DND-41 (cell line): Measurements from ENCODE around the gene NTM.

ENCODE experiments used
- ATAC-seq: fragments of 200-7000 bp; cut with Tn5 transposase; 3 replicates; pipeline ENCODE4 v1.9.1; 2021; ENCODE audit warnings: low read depth; ENCODE audit not compliant: insufficient read depth
- DNase-seq: peaks from one replicate; pipeline ENCODE4 v3.0.0-alpha.2; 2020
- H2AFZ ChIP-seq: 2 replicates; pipeline ENCODE4 v1.6.0; 2012; ENCODE audit warnings: low read depth, low read length
- H3K27ac ChIP-seq: 2 replicates; pipeline ENCODE4 v1.5.1; 2012; ENCODE audit warnings: low read length, inconsistent platforms
- H3K27me3 ChIP-seq: fragments of 200-600 bp; sonication (generic); 2 replicates; pipeline ENCODE4 v1.6.0; 2012; ENCODE audit warnings: low read length, mild to moderate bottlenecking, inconsistent platforms; ENCODE audit not compliant: insufficient read depth, poor library complexity
- H3K36me3 ChIP-seq: 2 replicates; pipeline ENCODE4 v1.5.1; 2012; ENCODE audit warnings: low read length, inconsistent platforms; ENCODE audit not compliant: insufficient read depth
- H3K4me1 ChIP-seq: 2 replicates; pipeline ENCODE4 v1.5.1; 2012; ENCODE audit warnings: mild to moderate bottlenecking, low read length; ENCODE audit not compliant: insufficient read depth
- H3K4me2 ChIP-seq: 2 replicates; pipeline ENCODE4 v1.6.0; 2012; ENCODE audit warnings: mild to moderate bottlenecking, moderate library complexity, low read length, inconsistent platforms; ENCODE audit not compliant: insufficient read depth
- H3K4me3 ChIP-seq, 2 experiments: fragments of 200-600 bp in 1 of 2; shearing (Covaris generic) in 1 of 2; 2 replicates each; pipeline ENCODE4 v1.5.1; 2012 to 2016; ENCODE audit warnings: inconsistent platforms in 2 of 2, low read length in 2 of 2, mild to moderate bottlenecking in 2 of 2, low read depth in 1 of 2, moderate library complexity in 1 of 2
- H3K79me2 ChIP-seq: 2 replicates; pipeline ENCODE4 v1.6.0; 2012; ENCODE audit warnings: low read length, inconsistent platforms; ENCODE audit not compliant: insufficient read depth
- H3K9ac ChIP-seq: 2 replicates; pipeline ENCODE4 v1.6.0; 2012; ENCODE audit warnings: low read depth, mild to moderate bottlenecking, inconsistent platforms, low read length, moderate library complexity
- H3K9me3 ChIP-seq: 2 replicates; pipeline ENCODE4 v1.5.1; 2012; ENCODE audit warnings: low read length, moderate library complexity, mild to moderate bottlenecking, inconsistent platforms; ENCODE audit not compliant: insufficient read depth, severe bottlenecking
- H4K20me1 ChIP-seq: 2 replicates; pipeline ENCODE4 v1.6.0; 2012; ENCODE audit warnings: low read length; ENCODE audit not compliant: insufficient read depth
- EZH2 ChIP-seq: IDR thresholded peaks from 3 replicates; pipeline ENCODE4 v1.6.1; 2012; ENCODE audit warnings: borderline replicate concordance, low read depth, mild to moderate bottlenecking, moderate library complexity, low read length, inconsistent platforms; ENCODE audit not compliant: severe bottlenecking
- TF ChIP-seq, protein P1 (sequence below): IDR thresholded peaks from 2 replicates; pipeline ENCODE4 v1.5.1; 2012; ENCODE audit warnings: borderline replicate concordance, low read length, moderate library complexity, mild to moderate bottlenecking; ENCODE audit not compliant: poor library complexity, severe bottlenecking; ENCODE audit errors: extremely low read depth

Gene NTM

GRCh38 chr11:131760091-131761061 lies 390.0 kb downstream of the NTM start:
- Histone ChIP-seq H3K4me2 (no peak overlapping the region), H3K9me3 (no peaks in the 10 kb centered on the region), H2AFZ (no peak overlapping the region), H3K79me2 (no peaks in the 10 kb centered on the region), H3K36me3 (no peaks in the 10 kb centered on the region), H3K4me3 (no peak overlapping the region), H3K27ac (no peak overlapping the region), H3K4me1 (no peaks in the 10 kb centered on the region), H3K27me3 (peaks cover 3% of the 10 kb centered on the region), H4K20me1 (no peaks in the 10 kb centered on the region), H3K9ac (no peak overlapping the region)
- TF ChIP-seq, protein P1, sequence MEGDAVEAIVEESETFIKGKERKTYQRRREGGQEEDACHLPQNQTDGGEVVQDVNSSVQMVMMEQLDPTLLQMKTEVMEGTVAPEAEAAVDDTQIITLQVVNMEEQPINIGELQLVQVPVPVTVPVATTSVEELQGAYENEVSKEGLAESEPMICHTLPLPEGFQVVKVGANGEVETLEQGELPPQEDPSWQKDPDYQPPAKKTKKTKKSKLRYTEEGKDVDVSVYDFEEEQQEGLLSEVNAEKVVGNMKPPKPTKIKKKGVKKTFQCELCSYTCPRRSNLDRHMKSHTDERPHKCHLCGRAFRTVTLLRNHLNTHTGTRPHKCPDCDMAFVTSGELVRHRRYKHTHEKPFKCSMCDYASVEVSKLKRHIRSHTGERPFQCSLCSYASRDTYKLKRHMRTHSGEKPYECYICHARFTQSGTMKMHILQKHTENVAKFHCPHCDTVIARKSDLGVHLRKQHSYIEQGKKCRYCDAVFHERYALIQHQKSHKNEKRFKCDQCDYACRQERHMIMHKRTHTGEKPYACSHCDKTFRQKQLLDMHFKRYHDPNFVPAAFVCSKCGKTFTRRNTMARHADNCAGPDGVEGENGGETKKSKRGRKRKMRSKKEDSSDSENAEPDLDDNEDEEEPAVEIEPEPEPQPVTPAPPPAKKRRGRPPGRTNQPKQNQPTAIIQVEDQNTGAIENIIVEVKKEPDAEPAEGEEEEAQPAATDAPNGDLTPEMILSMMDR = no peak
- no peak for TF ChIP-seq EZH2
- no peak for ATAC-seq
- no peak for DNase-seq

DNA sequence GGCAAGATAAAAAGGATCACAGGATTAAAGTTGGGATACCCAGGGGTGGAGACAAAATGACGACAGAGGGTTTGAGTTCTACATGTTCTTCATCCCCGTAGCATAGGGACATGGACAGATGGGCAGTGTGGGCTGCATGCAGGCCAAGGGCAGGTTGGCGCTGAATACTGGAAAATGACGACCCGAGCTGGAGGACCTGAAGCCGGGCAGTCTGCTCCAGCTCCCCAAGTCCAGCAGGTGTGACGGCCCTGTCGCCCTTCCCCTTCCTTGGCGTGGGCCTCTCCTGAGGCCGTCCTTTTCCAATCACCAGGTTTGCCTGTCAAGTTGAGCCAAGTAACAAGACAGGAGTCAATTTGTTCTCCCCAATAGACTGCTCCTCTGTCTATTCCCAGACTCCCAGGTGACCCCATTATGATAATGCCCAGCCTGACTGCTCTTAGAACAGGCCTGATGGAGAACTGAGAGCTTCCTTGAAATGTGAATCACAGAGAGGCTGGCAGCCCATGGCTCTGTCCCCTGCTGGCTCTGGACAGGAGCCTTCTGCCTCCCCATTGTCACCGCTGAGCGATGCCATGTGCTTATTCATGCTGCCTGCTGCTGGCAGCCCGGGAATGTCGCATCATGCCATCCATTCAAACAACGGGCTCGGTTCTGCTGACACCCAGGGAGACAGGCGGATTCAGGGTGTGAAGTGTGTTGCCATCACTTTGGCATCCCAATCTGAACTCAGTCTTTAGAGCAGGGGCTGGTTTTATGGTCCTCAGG lies 392.1 kb downstream of the NTM start:
- Histone ChIP-seq H3K79me2 (no peaks in the 10 kb centered on the region), H3K27ac (no peak overlapping the region), H2AFZ (no peak overlapping the region), H3K9me3 (no peaks in the 10 kb centered on the region), H3K27me3 (peaks cover 3% of the 10 kb centered on the region), H3K4me2 (no peak overlapping the region), H3K36me3 (no peaks in the 10 kb centered on the region), H3K9ac (no peak overlapping the region), H3K4me3 (no peak overlapping the region), H4K20me1 (no peaks in the 10 kb centered on the region), H3K4me1 (no peaks in the 10 kb centered on the region)
- DNase-seq = no peak
- no peak for ATAC-seq
- TF ChIP-seq EZH2 = no peak
- TF ChIP-seq, protein P1 = no peak

GRCh38 chr11:131763193-131763890 lies 392.9 kb downstream of the NTM start:
- H3K79me2 ChIP-seq = no peaks in the 10 kb centered on the region
- H3K4me2 ChIP-seq = no peak overlapping the region
- no peaks in the 10 kb centered on the region for H3K9me3 ChIP-seq
- DNase-seq = no peak
- H3K36me3 ChIP-seq = no peaks in the 10 kb centered on the region
- no peaks in the 10 kb centered on the region for H4K20me1 ChIP-seq
- TF ChIP-seq, protein P1 = no peak
- TF ChIP-seq EZH2 = no peak
- no peak overlapping the region for H3K27ac ChIP-seq
- H3K4me3 ChIP-seq = no peak overlapping the region
- peaks cover 3% of the 10 kb centered on the region for H3K27me3 ChIP-seq
- H2AFZ ChIP-seq = no peak overlapping the region
- H3K4me1 ChIP-seq = no peaks in the 10 kb centered on the region
- ATAC-seq = no peak
- no peak overlapping the region for H3K9ac ChIP-seq
